OCI-M2 (cell line): ENCODE results near the gene APBB2.
"Not testable (repeated sequence)": the region's sequence is repeated elsewhere in the genome, so short reads cannot be mapped to it uniquely, and the experiment has no call there.

Experiments used
- DNase-seq: peaks from one replicate; lab custom pipeline; 2025; ENCODE audit not compliant: unreplicated experiment; lab: John Stamatoyannopoulos, UW

APBB2 gene

DNA sequence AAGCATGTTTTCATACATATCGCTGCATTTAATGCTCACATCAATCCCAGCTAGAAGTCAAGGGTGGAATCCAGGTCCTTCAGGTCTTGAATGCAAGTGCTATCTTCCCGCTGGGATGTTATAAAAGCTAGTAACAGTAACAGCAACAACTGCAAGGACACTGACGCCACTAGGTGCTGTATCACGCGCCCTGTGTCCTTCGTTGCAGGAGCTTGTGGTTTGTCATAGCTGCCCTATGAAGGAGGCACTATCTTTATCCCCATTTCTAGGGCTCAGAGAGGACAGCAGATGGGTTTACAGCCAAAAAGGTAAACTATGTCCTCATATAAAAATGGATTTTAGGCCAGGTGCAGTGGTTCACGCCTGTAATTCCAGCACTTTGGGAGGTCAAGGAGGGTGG lies 261.7 kb downstream of the APBB2 start:
- no peak for DNase-seq

GRCh38 chr4:40952217-40952616 lies 262.1 kb downstream of the APBB2 start:
- no peak for DNase-seq

DNA sequence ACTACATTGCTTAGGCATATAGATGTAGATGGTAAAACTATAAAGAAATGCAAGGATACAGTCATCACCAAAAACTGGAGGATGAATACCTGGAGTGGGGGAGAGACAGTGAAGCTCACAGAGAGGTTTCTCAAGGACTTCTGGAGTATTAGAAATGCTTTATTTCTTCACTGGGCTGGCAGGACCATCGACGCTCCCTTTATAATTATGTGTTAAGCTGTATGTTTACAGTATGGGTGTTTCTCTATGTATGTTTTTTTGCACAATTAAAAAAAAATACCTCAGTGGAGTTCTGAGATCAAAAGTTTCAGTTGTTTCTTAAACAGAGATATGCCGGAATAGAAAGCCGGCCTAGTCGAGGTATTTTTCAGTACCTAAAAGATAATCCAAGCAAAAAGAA lies 263.3 kb downstream of the APBB2 start:
- no peak for DNase-seq

DNA sequence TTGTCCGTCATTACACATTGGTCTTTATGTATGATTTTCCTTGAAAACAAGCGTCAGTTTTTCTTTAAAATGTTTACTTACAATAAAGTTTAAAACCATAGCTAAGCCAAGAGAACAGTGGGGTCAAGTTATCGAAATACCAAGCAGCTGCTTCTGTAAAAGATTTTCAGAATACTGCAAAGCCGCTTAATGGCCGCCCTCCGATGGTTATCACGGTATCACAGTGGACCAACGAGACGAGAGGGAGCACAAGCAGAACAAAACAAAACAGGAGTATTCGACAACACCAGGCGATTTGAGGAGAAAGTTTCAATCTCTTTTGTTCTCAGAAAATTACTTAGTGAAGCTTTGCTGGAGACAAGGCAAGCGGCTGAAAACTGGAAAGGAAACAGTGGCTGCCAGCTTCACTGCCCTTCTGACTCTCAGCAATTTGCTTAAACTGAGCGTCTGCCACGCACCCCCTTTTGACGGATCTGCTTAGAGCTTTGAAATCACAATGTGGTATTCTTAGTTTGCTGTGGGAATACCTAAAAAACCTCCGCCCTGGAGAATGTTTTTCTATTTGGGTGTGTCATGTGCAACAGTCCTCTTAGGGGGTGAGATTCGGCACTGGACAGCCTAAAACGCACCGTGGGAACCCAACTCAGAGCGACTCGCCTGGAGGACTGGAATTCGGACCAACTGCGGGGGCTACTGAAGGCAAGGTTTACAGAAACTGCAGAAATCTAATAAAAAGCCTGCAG lies 264.8 kb downstream of the APBB2 start:
- no peak for DNase-seq

DNA sequence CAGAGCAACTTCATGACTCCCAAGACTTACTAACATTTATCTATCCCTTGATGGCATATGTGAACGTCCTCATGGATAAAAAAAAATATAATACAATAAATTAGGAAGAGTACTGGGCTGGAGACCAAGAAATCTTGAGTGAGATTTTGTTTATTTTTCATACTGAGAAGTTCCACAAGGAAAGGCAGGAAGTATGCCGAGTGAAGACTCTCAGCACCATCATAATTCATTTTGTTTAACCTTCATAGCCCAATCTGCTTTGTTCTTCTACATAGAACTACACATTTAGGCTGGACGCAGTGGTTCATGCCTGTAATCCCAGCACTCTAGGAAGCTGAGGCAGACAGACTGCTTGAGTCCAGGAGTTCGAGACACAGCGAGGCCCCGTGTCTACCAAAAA lies 266.3 kb downstream of the APBB2 start:
- DNase-seq, result no peak

- no peak for DNase-seq
Observed at GRCh38 chr4:40946652-40947051, 267.7 kb downstream of the APBB2 start.

DNA sequence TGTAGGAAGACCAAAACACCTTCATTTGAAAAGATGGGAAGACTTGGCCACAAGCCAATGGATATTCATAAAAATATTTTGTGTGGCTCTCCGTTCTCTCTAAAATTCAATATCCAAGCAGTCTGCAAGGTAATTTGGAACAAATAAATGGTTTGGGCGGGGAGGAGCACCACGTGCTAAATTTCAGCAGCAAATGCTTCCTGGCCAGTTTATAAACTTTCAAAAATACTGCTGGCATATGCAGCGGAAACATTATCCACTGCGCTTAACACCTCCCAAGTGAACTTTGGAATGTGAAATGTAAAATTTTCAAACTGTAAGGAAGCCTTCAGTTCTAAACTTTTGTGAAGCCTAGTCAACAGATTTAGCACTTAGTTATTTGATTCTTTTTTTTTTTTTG lies 273.6 kb downstream of the APBB2 start:
- no peak for DNase-seq

- no peak for DNase-seq
Observed at GRCh38 chr4:40940317-40940741, 274.0 kb downstream of the APBB2 start.

GRCh38 chr4:40939856-40940255 lies 274.5 kb downstream of the APBB2 start:
- no peak for DNase-seq

- no peak for DNase-seq
Observed at GRCh38 chr4:40938337-40938736, 276.0 kb downstream of the APBB2 start.

DNA sequence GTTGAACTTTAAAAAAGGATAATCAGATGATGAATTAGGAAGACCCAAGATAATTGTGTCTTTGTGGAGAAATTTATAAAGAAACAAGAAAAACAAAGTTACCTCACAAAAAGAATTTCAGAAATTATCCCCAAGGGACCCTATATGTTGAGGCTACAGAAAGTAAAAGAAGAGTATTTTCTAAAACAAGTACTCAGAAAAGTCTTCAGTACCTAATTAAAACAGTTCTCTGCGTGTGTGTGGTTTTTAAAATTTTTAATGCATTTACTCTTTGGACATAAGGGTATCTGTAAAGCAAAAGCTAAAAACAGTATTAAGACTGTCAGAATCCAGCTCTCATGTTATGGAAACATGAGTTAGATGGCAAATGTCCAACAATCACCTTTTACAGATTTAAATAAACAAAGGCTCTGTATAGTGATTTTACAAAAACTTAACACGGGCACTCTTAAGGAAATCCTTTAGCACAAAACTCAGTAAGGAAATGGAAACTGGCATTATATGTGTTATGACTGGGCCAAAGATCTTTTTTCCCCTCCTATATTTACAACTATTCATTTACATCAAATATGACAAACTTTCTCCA lies 277.1 kb downstream of the APBB2 start:
- no peak for DNase-seq

- DNase-seq, result no peak
Observed at GRCh38 chr4:40934676-40935075, 279.7 kb downstream of the APBB2 start.

GRCh38 chr4:40933272-40934053 lies 280.9 kb downstream of the APBB2 start:
- no peak for DNase-seq

GRCh38 chr4:40931841-40932240 lies 282.5 kb downstream of the APBB2 start:
- DNase-seq, result no peak

DNA sequence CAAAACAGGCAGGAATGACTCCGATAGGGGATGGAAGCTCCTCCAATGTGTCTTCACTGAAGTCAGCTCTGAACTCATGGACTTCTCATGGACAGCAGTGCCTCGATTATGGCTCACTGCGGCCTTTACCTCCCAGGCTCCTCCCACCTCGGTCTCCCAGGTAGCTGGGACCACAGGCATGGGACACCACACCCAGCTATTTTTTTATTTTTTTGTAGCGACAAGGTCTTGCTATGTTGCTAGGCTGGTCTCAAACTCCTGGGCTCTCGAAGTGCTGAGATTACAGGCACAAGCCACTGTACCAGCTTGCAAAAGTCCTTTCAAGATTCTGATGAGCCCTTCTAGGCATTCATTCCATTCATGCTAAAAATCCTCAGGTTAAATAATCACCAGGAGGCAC lies 283.1 kb downstream of the APBB2 start:
- no peak for DNase-seq

GRCh38 chr4:40927074-40927473 lies 287.3 kb downstream of the APBB2 start:
- DNase-seq, result no peak

DNA sequence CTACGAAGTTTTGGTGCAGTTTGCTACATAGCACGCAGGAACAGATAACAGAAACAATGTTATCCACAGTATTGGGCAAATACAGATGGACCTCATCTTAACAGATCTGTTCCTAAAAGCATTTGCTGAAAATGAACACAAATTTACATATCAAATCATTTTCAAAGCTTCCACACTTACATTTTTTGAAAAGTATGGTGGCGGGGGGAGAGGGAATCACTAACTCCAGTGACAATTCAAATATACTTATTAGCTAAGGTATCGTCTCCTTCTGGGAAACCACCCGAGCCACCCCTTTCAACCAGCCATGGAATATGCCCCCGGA lies 289.6 kb downstream of the APBB2 start:
- no peak for DNase-seq

- DNase-seq, result no peak
Observed at GRCh38 chr4:40924096-40924792, 290.1 kb downstream of the APBB2 start.

DNA sequence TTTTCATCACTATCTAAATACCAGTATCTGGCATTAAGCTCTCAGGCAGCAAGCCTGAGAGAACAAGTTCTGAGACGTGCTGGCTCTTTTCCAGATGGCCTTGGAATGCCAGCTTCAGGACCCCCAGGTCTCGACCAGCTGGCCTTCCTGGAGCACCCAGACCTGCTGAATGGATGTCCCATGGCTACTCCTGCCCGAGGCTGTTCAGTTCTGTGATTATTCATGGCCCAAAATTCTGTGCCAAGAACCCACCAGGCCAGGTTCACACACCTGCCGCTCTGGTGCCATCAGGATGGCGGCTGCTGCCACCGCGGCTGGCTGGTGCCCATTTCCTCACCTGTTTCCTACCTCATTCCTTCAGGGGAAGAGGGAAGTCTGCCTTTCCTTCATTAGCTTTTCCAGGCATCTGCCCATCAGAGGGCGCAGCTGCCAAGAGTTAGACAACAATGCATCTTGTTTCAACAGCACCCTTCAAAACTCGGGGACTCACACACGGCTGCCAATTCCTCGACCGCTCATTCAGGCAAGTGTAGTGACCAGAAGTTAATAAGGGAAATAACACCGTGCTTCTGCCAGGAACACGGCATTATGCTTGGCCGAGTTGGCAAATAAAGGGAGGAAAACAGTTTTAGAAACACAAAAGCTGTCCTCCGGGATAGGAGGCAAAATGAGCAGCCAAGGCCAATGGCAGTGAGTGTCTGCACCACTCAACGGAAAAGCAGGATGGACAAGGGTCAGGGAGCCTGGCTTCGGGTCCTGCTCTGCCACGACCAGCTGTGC lies 290.8 kb downstream of the APBB2 start:
- no peak for DNase-seq

- DNase-seq, result not testable (repeated sequence)
Observed at GRCh38 chr4:40919976-40920375, 294.4 kb downstream of the APBB2 start.

DNA sequence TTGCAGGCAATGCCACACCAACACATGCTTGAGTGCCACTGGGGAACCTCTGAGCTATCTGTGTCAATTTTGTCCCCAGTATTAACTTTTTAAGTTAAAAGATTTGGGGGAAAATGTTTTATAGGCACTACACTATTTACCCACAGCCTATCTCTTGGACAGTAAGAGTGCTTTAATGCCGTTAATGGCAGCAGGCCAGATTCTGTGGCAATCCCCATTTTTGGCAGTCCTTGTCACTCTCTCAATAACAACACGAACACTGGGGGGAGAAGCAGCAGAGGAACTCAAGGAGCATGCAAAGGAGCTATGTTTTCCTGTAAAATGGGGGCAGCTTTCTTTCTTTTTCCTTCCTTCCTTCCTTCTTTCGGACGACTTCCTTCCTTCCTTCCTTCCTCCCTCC lies 296.0 kb downstream of the APBB2 start:
- no peak for DNase-seq
